H9 (cell line): ENCODE results near the gene OR52M1. TPM values are rescaled to one million over a fixed set of nuclear protein-coding genes. Genes with fewer than 3 reads are reported as not detected.

Experiments used
- DNase-seq: peaks from one replicate; pipeline ENCODE4 v3.0.0-alpha.2; 2017
- H2AFZ ChIP-seq: one replicate; pipeline ENCODE4 v1.6.1; 2013; ENCODE audit warnings: mild to moderate bottlenecking, low read length, control low read depth, moderate library complexity
- H2AK5ac ChIP-seq: 2 replicates; pipeline ENCODE4 v1.6.1; 2013; ENCODE audit warnings: low read length, control low read depth, mixed read lengths; ENCODE audit not compliant: insufficient read length
- H2BK120ac ChIP-seq: one replicate; pipeline ENCODE4 v1.6.1; 2013; ENCODE audit warnings: low read depth, mild to moderate bottlenecking, low read length, control low read depth, inconsistent platforms; ENCODE audit not compliant: poor library complexity, severe bottlenecking
- H2BK12ac ChIP-seq: 2 replicates; pipeline ENCODE4 v1.6.1; 2013; ENCODE audit warnings: low read length, control low read depth, mixed read lengths, low read depth; ENCODE audit not compliant: insufficient read length
- H2BK15ac ChIP-seq: 2 replicates; pipeline ENCODE4 v1.6.1; 2013; ENCODE audit warnings: low read depth, low read length, control low read depth
- H2BK20ac ChIP-seq: one replicate; pipeline ENCODE4 v1.6.1; 2013; ENCODE audit warnings: low read depth, mild to moderate bottlenecking, low read length, control low read depth, inconsistent platforms; ENCODE audit not compliant: poor library complexity, severe bottlenecking
- H2BK5ac ChIP-seq: 2 replicates; pipeline ENCODE4 v1.6.1; 2013; ENCODE audit warnings: low read length, control low read depth, mixed read lengths; ENCODE audit not compliant: insufficient read length
- H3K14ac ChIP-seq: 2 replicates; pipeline ENCODE4 v1.6.1; 2013; ENCODE audit warnings: low read length, control low read depth; ENCODE audit not compliant: insufficient read depth
- H3K18ac ChIP-seq: 2 replicates; pipeline ENCODE4 v1.6.1; 2013; ENCODE audit warnings: low read depth, mild to moderate bottlenecking, mixed read lengths, low read length, control low read depth; ENCODE audit not compliant: insufficient read length
- H3K23ac ChIP-seq: 2 replicates; pipeline ENCODE4 v1.6.1; 2013; ENCODE audit warnings: low read length, control low read depth, mixed read lengths, low read depth; ENCODE audit not compliant: insufficient read length
- H3K23me2 ChIP-seq: 2 replicates; pipeline ENCODE4 v1.6.1; 2013; ENCODE audit warnings: low read depth, mild to moderate bottlenecking, mixed read lengths, low read length, control low read depth; ENCODE audit not compliant: insufficient read length, poor library complexity, severe bottlenecking
- H3K27ac ChIP-seq: 2 replicates; pipeline ENCODE4 v1.5.1; 2013; ENCODE audit warnings: low read length, control low read depth, mixed read lengths, low read depth; ENCODE audit not compliant: insufficient read length
- H3K27me3 ChIP-seq: 2 replicates; pipeline ENCODE4 v1.6.1; 2013; ENCODE audit warnings: low read length, control low read depth, inconsistent platforms; ENCODE audit not compliant: insufficient read depth
- H3K4ac ChIP-seq: 2 replicates; pipeline ENCODE4 v1.6.1; 2013; ENCODE audit warnings: low read depth, mild to moderate bottlenecking, control low read depth, inconsistent platforms, low read length, moderate library complexity
- H3K4me1 ChIP-seq: 2 replicates; pipeline ENCODE4 v1.6.1; 2013; ENCODE audit warnings: low read length, control low read depth, inconsistent platforms; ENCODE audit not compliant: insufficient read depth
- H3K4me2 ChIP-seq: 2 replicates; pipeline ENCODE4 v1.6.1; 2013; ENCODE audit warnings: low read length, control low read depth, mixed read lengths; ENCODE audit not compliant: insufficient read length, insufficient read depth
- H3K56ac ChIP-seq: 2 replicates; pipeline ENCODE4 v1.6.1; 2013; ENCODE audit warnings: low read depth, mild to moderate bottlenecking, mixed read lengths, low read length, control low read depth; ENCODE audit not compliant: insufficient read length
- H3K79me1 ChIP-seq: 2 replicates; pipeline ENCODE4 v1.6.1; 2013; ENCODE audit warnings: low read depth, mild to moderate bottlenecking, moderate library complexity, low read length, control low read depth, inconsistent platforms; ENCODE audit not compliant: insufficient read depth, poor library complexity, severe bottlenecking
- H3K79me2 ChIP-seq: 2 replicates; pipeline ENCODE4 v1.6.1; 2013; ENCODE audit warnings: low read length, control low read depth, inconsistent platforms; ENCODE audit not compliant: insufficient read depth
- H3K9ac ChIP-seq: 2 replicates; pipeline ENCODE4 v1.6.1; 2013; ENCODE audit warnings: low read length, control low read depth, mixed read lengths; ENCODE audit not compliant: insufficient read length; ENCODE audit errors: extremely low read depth
- H3K9me3 ChIP-seq: one replicate; pipeline ENCODE4 v1.6.1; 2013; ENCODE audit warnings: low read depth, low read length, inconsistent platforms; ENCODE audit not compliant: control insufficient read depth
- H3T11ph ChIP-seq: one replicate; pipeline ENCODE4 v1.6.1; 2013; ENCODE audit warnings: mild to moderate bottlenecking, low read length, control low read depth, inconsistent platforms
- H4K20me1 ChIP-seq: one replicate; pipeline ENCODE4 v1.6.1; 2013; ENCODE audit not compliant: control insufficient read depth, insufficient read length, insufficient read depth
- H4K5ac ChIP-seq: 2 replicates; pipeline ENCODE4 v1.6.1; 2013; ENCODE audit warnings: low read depth, mild to moderate bottlenecking, mixed read lengths, low read length, control low read depth; ENCODE audit not compliant: insufficient read length
- H4K8ac ChIP-seq: replicated peaks from 2 replicates; pipeline ENCODE4 v1.6.1; 2013; ENCODE audit warnings: low read length, control low read depth, mixed read lengths, low read depth; ENCODE audit not compliant: insufficient read length
- H4K91ac ChIP-seq: 2 replicates; pipeline ENCODE4 v1.6.1; 2013; ENCODE audit warnings: low read depth, mild to moderate bottlenecking, moderate library complexity, mixed read lengths, low read length, control low read depth; ENCODE audit not compliant: insufficient read length
- H3K27ac Mint-ChIP-seq, 3 experiments: 2 replicates in 2 of 3; 3 replicates in 1 of 3; pipeline ENCODE4 v1.8.0; 2020 to 2021; ENCODE audit warnings: mixed read lengths in 3 of 3, mild to moderate bottlenecking in 1 of 3, moderate library complexity in 1 of 3
- H3K27me3 Mint-ChIP-seq: 2 replicates; pipeline ENCODE4 v1.8.0; 2021; ENCODE audit warnings: low read depth, mild to moderate bottlenecking, moderate library complexity, mixed read lengths
- H3K36me3 Mint-ChIP-seq, 3 experiments: 2 replicates in 2 of 3; 3 replicates in 1 of 3; pipeline ENCODE4 v1.8.0; 2020 to 2021; ENCODE audit warnings: low read depth in 3 of 3, mixed read lengths in 3 of 3; ENCODE audit not compliant: insufficient read depth in 1 of 3
- H3K4me1 Mint-ChIP-seq, 2 experiments: 2 replicates each; pipeline ENCODE4 v1.8.0; 2020; ENCODE audit warnings: mixed read lengths in 2 of 2
- H3K4me3 Mint-ChIP-seq, 2 experiments: 2 replicates in 1 of 2; 3 replicates in 1 of 2; pipeline ENCODE4 v1.8.0; 2020 to 2021; ENCODE audit warnings: mild to moderate bottlenecking in 2 of 2, mixed read lengths in 2 of 2, moderate library complexity in 1 of 2
- H3K9me3 Mint-ChIP-seq, 2 experiments: 2 replicates in 1 of 2; 3 replicates in 1 of 2; pipeline ENCODE4 v1.8.0; 2020; ENCODE audit warnings: mild to moderate bottlenecking in 2 of 2, mixed read lengths in 2 of 2, moderate library complexity in 1 of 2
- WGBS: extraction: QIAGEN DNeasy Blood & Tissue Kit; methylation state at CpG from one replicate; pipeline ENCODE4 v1.1.7; 2013; ENCODE audit warnings: missing lambda C conversion rate, low lambda C conversion rate, mixed read lengths; ENCODE audit not compliant: insufficient read length; ENCODE audit errors: extremely low coverage; 5-methylcytosine and 5-hydroxymethylcytosine counted together
- long read RNA-seq: library from polyadenylated mRNA; unstranded; transcript quantifications from one replicate; pipeline ENCODE4 v2.0.0, GENCODE V29; 2020
- total RNA-seq: library from RNA; stranded (reverse); gene quantifications from 2 replicates; pipeline ENCODE4 v1.2.1, GENCODE V29; 2021
- TF ChIP-seq, protein P1 (sequence below): fragments of 200-600 bp; sonication (generic); conservative IDR thresholded peaks from 3 replicates; pipeline ENCODE4 v1.8.0; 2021; ENCODE audit warnings: antibody characterized with exemption, mild to moderate bottlenecking

The OR52M1 gene, protein sequence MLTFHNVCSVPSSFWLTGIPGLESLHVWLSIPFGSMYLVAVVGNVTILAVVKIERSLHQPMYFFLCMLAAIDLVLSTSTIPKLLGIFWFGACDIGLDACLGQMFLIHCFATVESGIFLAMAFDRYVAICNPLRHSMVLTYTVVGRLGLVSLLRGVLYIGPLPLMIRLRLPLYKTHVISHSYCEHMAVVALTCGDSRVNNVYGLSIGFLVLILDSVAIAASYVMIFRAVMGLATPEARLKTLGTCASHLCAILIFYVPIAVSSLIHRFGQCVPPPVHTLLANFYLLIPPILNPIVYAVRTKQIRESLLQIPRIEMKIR
- total RNA-seq, result not detected in 2 replicates
- long read RNA-seq, result 0 reads

GRCh38 chr11:4544891-4545290, at the start of gene OR52M1:
Gene OR52M1 (plus strand): TSS chr11:4545191. CDS start chr11:4545191, 0 bp downstream.
- H3K27me3 Mint-ChIP-seq, result peaks cover 14% of the 10 kb centered on the region
- no CpG with 5 or more reads among the region's 5 CpGs for WGBS
- H3K4me1 ChIP-seq, result no peaks in the 10 kb centered on the region

More at GRCh38 chr11:4544891-4545290, at the start of gene OR52M1:
- no peak within 1 kb of the TSS for H3T11ph ChIP-seq
- no peak within 1 kb of the TSS for H2BK15ac ChIP-seq
- H2AFZ ChIP-seq, result no peak within 1 kb of the TSS
- H3K4me3 Mint-ChIP-seq, result no peak within 1 kb of the TSS
- no peak within 1 kb of the TSS for H3K18ac ChIP-seq
- H2AK5ac ChIP-seq, result no peak within 1 kb of the TSS
- no peaks in the 10 kb centered on the region for H3K9me3 ChIP-seq
- no peak within 1 kb of the TSS; the same call in 1 of the 2 replicates for H3K14ac ChIP-seq
- no peak for DNase-seq
- no peak within 1 kb of the TSS for H2BK20ac ChIP-seq
- H3K4me1 Mint-ChIP-seq, result no peaks in the 10 kb centered on the region
- H3K56ac ChIP-seq, result no peak within 1 kb of the TSS
- no peak within 1 kb of the TSS for H3K27ac ChIP-seq
- H4K5ac ChIP-seq, result no peak within 1 kb of the TSS
- no peak within 1 kb of the TSS for H2BK120ac ChIP-seq
- no peaks in the 10 kb centered on the region for H4K20me1 ChIP-seq
- H3K79me2 ChIP-seq, result no peaks in the 10 kb centered on the region
- no peak within 1 kb of the TSS for H2BK5ac ChIP-seq
- H4K8ac ChIP-seq, result no peak within 1 kb of the TSS
- no peak within 1 kb of the TSS for H3K23ac ChIP-seq
- no peaks in the 10 kb centered on the region for H3K23me2 ChIP-seq
- H2BK12ac ChIP-seq, result no peak within 1 kb of the TSS
- no peak within 1 kb of the TSS for H4K91ac ChIP-seq
- H3K9me3 Mint-ChIP-seq, result peaks cover 0 to 2% of the 10 kb centered on the region in 2 experiments; a peak in 2 of 5 replicates
- no peaks in the 10 kb centered on the region for H3K79me1 ChIP-seq
- H3K27ac Mint-ChIP-seq, result no peak within 1 kb of the TSS
- no peaks in the 10 kb centered on the region for H3K27me3 ChIP-seq
- no peak within 1 kb of the TSS for H3K4ac ChIP-seq
- TF ChIP-seq, protein P1, sequence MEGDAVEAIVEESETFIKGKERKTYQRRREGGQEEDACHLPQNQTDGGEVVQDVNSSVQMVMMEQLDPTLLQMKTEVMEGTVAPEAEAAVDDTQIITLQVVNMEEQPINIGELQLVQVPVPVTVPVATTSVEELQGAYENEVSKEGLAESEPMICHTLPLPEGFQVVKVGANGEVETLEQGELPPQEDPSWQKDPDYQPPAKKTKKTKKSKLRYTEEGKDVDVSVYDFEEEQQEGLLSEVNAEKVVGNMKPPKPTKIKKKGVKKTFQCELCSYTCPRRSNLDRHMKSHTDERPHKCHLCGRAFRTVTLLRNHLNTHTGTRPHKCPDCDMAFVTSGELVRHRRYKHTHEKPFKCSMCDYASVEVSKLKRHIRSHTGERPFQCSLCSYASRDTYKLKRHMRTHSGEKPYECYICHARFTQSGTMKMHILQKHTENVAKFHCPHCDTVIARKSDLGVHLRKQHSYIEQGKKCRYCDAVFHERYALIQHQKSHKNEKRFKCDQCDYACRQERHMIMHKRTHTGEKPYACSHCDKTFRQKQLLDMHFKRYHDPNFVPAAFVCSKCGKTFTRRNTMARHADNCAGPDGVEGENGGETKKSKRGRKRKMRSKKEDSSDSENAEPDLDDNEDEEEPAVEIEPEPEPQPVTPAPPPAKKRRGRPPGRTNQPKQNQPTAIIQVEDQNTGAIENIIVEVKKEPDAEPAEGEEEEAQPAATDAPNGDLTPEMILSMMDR, result no peak
- H3K4me2 ChIP-seq, result no peak within 1 kb of the TSS
- no peak within 1 kb of the TSS for H3K9ac ChIP-seq
- no peaks in the 10 kb centered on the region for H3K36me3 Mint-ChIP-seq
